Uterus (tissue), 2 donors: Measurements from ENCODE around the gene CCDC152.

ENCODE experiments used
- CTCF ChIP-seq, 4 experiments: fragments of 200-600 bp in 2 of 4; fragments of 450-650 bp in 2 of 4; sonication (generic) in 2 of 4; IDR thresholded peaks; one replicate each; pipeline ENCODE4 v1.5.1; 2016 to 2019; ENCODE audit warnings: antibody characterized with exemption in 4 of 4, mild to moderate bottlenecking in 2 of 4, moderate library complexity in 1 of 4
- POLR2A ChIP-seq, 2 donors: fragments of 450-650 bp; IDR thresholded peaks; one replicate each; pipeline ENCODE4 v1.6.1; 2016; ENCODE audit warnings: antibody characterized with exemption in 2 of 2, mild to moderate bottlenecking in 1 of 2, moderate library complexity in 1 of 2

- TF ChIP-seq CTCF (IDR thresholded peaks at IDR 0.05) (no peak), POLR2A (IDR thresholded peaks at IDR 0.05) (no peak)
Observed at GRCh38 chr5:42779083-42779482, 22.5 kb downstream of the CCDC152 start.
